ENCODE results near the gene HSPA1A.

The HSPA1A gene

GRCh38 chr6:31815025-31815838, at the start of gene HSPA1A, which contains the start of gene HSPA1L:
Gene HSPA1A, plus strand, starts transcription at chr6:31815543. Its CDS starts 214 bp downstream, at chr6:31815757.
Gene HSPA1L, minus strand, starts transcription at chr6:31815283. Its CDS starts 3,311 bp downstream, at chr6:31811972.
- peak; percentile 95 for DNase-seq (ENCODE audit: low spot score)

DNA sequence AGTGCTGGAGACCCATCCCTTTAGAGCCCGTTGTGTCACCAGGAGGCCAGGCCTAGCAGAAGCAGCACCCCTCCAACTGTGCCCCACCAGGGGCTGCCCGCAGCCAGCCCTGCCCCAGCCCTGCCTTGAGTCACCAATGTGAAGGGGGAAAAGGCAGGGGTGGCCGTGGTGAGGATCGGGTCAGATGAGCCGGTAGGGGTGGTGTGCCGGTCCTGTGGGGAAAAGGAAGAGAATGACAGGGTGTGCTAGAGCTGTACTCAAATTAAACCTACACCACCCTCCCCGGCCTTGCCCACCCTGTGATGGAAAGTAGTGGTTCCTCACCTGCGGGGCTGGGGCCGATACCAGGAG, 49.8 kb upstream of the HSPA1A start:
- DNase-seq (ENCODE audit: low spot score) = no peak

GRCh38 chr6:31765910-31766794, 49.2 kb upstream of the HSPA1A start:
- no peak for DNase-seq (ENCODE audit: low spot score)

DNA sequence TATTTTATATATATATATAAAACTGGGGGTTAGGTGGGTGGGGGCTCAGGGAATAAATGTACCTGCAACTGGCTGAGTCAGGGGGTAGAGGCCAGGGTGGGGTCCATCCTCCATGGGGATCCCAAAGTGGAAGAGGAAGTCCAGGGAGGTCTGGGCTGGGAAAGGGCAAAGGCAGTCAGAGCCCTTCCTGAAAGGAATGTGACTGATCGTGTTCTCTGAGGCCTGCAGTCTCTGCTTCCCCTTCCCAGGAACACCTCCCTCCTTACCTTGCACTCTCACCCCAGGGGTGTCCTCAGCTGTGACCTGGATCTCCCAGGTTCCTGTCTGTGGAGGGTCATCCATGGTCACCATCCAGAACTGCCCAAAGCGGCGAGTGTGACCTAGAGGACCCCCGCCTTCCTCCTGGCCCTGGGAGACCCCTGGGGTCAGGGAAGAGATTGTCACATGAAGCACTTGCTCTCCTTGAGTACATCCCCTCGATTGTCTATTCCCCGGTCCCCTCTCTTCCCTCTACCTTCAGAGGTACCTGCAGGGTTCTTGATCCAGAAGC, 48.2 kb upstream of the HSPA1A start:
- DNase-seq (ENCODE audit: low spot score) = no peak

GRCh38 chr6:31768363-31769257, 46.7 kb upstream of the HSPA1A start:
- DNase-seq (ENCODE audit: low spot score) = no peak

DNA sequence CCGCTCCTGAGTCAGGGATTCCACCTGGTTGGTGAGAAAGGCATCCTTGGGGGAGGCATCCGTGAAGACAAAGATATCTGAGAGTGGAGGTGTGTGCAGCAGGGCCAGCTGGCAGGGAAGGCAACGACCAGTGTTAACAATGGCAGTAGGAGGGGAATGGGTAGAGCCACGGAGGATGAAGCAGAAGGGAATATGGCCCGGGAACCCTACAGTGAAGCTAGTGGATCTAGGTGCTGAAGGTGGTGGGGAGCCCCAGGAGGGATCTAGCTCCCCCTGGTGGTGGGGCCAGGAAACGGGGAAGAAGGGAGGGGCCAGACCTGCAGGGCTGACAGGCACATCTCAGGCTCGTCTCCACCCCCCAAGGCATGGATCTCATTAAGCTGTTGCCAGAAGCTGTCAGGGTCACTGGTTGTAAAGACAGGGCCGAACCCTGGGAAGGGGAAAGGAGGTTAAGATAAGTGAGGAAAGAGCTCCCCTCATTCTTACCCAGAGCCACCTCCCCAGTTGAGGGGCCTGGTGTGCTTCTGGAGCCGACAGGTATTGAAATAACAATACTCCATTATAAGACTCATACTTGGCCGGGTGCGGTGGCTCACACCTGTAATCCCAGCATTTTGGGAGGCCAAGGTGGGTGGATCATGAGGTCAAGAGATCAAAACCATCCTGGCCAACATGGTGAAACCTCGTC, 45.5 kb upstream of the HSPA1A start:
- peak; percentile 94 for DNase-seq (ENCODE audit: low spot score)

DNA sequence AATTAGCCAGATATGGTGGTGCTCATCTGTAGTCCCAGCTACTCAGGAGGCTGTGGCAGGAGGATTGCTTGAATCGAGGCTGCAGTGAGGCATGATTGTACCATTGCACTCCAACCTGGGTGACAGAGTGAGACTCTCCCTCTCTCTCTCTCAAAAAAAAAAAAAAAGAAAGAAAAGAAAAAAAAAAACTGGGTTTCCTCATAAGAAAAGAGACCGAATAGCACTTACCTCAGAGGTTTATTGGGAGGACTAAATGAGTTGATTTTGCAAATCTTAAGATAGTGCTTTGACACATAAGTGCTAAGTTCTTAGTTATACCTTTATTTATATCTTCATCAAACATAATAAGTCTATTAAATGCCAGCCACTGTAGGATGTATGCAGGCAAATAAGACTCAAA, 44.5 kb upstream of the HSPA1A start:
- no peak for DNase-seq (ENCODE audit: low spot score)

- DNase-seq (ENCODE audit: low spot score) = no peak
These were observed 43.4 kb upstream of the HSPA1A start for GRCh38 chr6:31771992-31772358.

GRCh38 chr6:31775184-31775583, 40.2 kb upstream of the HSPA1A start:
- no peak for DNase-seq (ENCODE audit: low spot score)

DNA sequence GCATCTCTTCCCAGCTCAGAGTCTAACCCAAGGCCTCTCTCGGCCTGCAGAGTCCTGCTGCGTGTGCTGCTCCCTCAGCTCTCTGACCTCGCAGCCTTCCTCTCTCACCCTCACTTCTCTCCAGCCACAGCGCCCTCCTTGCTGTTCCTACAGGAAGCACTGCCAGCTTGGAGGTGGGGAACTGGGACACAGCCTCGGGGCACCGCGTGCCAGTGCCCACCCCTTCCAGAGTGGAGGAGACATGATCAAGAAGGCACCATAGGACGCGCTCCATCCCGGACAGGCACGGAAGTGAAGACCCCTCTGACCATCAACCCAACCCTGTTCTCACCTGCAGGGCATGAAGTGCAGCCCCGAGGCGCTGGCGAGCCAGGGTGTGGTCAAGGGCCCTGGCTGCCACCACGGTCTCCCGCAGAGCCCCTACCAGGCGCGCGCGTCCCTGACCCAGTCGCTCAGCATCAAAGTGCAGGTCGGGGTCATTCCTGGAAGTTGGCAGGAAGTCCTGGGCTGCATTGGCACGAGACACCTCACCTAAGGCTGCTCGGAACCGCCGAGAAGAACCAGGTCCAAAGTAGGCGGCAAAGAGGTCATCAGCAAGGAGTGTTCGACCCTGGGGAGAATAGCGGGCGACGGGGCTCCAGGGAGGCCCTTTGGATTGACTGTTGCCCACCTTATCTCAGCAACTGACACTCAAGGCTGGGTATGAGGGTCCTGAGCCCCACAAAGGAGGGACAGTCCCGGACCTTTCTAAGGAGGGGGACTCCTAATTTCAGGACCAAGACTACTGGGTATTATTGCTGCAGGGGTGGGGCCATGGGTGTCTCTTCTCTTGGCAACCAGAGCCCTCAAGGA, 39.5 kb upstream of the HSPA1A start:
- DNase-seq (ENCODE audit: low spot score) = no peak

GRCh38 chr6:31776485-31776988, 38.8 kb upstream of the HSPA1A start:
- no peak for DNase-seq (ENCODE audit: low spot score)

DNA sequence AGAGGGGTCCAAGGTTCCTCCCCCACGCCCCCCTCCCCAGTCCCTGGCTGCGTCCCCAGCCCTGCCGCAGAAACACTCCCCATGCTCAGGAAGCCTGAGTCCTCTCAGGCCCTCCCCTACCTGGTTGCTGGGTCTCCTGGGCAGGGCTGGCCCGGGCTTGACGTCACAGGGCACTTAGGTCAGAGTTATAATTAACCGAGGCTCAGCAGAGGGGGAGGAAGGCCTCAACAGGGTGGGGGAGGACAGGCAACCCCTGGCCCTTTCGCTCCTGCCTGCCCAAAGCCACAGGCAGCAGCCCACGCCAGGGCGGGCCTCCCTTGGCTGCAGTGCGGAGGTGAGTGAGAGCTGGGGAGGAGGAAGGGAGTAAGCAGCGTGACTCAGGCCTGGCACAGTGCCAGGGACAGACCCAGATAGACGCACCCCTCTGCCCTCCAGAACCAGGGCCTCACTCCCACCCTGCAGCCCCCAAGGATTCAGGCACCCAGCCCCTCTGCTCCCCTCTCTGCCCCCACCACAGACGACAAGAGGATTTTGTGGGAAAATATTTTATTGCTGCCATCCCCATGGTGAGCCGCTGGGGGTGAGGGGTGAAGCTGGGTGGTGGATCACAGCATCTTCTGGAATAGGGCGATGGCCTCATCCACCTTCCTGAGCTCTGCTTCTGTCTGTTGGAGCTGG, 38.2 kb upstream of the HSPA1A start, which contains the start of gene VWA7:
TSS of gene VWA7 (minus strand) at position 340 of the 678 bp plus-strand sequence. CDS start 549 bp downstream, outside the sequence.
- DNase-seq (ENCODE audit: low spot score) = peak; percentile 81

DNA sequence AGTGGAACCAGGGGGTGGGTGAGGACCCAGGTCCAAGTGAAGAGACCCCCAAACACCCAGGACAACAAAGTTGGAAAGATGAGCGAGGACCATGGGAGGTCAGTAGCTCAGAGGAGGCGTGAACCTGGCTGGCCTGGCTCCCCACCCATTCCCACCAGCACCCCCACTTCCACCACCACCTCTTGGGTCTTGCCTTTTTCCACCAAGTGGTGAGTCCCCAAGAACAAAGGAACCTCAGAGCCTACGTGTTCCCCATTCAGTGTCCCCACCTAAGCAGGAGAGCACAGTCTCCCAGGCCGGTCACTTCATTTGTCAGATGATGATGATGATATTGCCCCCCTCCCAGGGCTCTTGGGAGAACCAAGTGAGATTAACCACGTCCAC, 37.7 kb upstream of the HSPA1A start:
- no peak for DNase-seq (ENCODE audit: low spot score)

DNA sequence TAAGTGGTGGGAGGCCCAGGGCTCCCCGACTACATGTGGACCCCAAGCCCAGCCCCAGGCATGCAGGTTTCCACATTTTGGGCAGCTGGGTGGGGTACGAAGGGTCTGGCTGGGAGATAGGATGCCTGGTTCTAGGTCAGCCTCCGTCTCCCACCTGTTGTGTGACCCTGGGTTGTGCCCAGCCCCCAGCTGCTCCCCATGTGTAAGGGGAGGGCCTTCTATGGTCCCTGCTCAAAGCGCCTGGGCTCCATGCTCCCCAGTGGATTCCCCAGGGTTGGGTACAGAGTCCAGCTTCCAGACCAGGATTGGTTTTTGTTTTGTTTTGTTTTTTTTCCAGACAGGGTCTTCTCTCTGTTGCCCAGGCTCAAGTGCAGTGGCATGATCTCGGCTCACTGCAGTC, 37.1 kb upstream of the HSPA1A start:
- no peak for DNase-seq (ENCODE audit: low spot score)

DNA sequence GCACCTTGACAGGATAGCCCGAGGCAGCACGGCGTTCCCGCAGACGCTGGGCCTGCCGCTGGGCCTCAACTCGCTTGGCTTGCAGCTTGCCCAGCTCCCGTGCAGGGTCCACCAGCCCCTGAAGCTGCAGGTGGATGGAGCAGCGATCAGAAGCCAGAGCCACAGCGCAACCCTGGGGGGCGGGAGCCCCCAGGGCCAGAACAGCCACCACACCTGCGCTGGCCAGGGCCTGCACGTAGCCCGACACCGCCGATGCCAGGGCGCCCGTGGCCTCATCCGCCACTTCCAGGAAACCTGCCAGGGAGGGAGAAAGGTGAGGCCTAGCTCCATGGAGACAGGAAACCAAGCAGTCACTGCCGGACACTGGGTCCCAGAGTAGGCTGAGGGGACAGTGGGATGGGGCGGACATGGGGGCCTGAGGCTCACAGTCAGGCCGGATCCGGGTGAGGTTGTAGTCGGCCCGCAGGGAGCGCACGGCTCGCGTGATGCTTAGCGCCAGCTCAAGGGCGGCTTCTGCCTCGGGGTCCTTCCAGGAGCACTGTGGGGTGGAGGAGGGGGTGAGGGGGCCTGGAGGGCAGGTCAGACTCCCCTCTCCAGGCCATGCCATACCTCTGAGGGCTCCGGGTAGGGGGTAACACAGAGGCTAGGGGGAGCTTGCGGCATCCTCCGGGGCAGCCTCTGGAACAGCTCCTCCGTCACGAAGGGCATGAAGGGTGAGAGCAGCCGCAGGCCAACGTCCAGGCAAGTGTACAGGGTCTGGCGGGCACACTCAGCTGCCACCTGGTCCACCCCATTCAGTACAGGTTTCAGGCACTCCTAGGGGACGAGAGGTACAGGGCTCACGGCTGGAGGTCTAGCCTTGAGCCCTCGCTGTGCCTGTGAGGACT, 36.1 kb upstream of the HSPA1A start:
- no peak for DNase-seq (ENCODE audit: low spot score)

GRCh38 chr6:31779908-31780307, 35.4 kb upstream of the HSPA1A start:
- DNase-seq (ENCODE audit: low spot score) = no peak

GRCh38 chr6:31780507-31781243, 34.7 kb upstream of the HSPA1A start:
- no peak for DNase-seq (ENCODE audit: low spot score)
